LHCN-M2 (cell line): Measurements from ENCODE around the gene MTHFD1. TPM values are rescaled to one million over a fixed set of nuclear protein-coding genes. Genes with fewer than 3 reads are reported as not detected.
A peak's percentile ranks its signal among the peaks of the same experiment; 100 is the strongest.

ENCODE experiments used
- DNase-seq: peaks from one replicate; pipeline ENCODE4 v3.0.0-alpha.2; 2012; ENCODE audit warnings: low read depth
- total RNA-seq: library from RNA; depleted of rRNA; stranded (reverse); fragments of >200 nt; gene quantifications from 2 replicates; pipeline ENCODE4 v1.2.3, GENCODE V29; 2014

Gene MTHFD1
- total RNA-seq, 1 experiment from 2014 or later: 82.1 TPM

DNA sequence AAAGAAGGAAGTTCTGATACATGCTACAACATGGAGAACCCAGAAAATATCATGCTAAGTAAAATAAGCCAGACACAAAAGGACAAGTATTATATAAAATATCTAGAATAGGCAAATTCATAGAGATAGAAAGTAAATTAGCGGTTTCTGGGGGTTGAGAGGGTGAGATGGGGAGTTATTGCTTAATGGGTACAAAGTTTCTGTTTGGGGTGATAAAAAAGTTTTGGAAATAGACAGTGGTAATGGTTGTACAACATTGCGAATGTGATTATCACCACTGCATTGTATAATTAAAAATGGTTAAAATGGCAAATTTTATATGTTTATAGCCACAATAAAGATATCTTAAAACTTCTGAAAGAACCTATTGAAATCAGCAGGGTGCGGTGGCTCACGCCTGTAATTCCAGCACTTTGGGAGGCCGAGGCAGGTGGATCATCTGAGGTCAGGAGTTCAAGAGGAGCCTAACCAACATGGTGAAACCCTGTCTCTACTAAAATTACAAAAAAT, 100.5 kb downstream of the MTHFD1 start:
- no peak for DNase-seq

DNA sequence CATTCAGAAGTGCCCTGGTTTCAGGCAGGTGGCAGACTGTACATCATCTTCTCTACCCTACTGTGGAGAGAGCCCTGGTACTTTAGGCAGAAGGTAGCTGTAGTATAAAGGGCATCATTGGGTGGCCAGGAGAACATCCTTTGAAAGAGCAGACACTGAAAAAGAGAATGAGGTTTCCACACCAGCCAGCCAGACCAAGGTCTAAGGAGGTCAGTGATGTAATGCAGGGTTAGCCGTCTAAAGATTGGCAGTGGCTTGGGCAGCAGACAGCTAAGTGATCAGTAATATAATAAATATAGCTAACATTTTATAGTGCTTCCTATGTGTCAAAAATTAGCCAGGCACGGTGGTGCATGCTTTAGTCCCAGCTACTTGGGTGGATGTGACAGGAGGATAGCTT, 103.5 kb downstream of the MTHFD1 start:
- no peak for DNase-seq

- no peak for DNase-seq
Observed at GRCh38 chr14:64493455-64493854, 105.3 kb downstream of the MTHFD1 start.

- no peak for DNase-seq
Observed at GRCh38 chr14:64495252-64495651, 107.1 kb downstream of the MTHFD1 start.

GRCh38 chr14:64496764-64497163, 108.6 kb downstream of the MTHFD1 start:
- DNase-seq: no peak

DNA sequence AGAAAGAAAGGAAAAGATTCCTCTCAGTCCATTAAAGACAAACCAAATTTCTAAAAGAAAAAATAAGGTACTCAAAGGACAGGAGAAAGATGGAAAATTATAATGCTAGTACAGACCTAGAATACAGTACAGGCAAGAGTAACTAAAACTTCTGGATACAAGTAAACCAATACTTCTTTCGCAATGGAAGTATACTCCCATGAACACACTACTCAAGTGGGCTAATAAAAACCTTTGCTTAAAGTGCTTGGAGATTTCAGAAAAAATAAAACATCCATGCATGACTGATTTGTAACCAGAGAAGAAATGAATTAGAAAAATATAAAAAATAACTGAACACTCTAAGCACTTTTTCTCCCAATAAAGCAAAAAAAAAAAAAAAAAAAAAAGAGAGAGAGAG, 111.9 kb downstream of the MTHFD1 start:
- no peak for DNase-seq

GRCh38 chr14:64501411-64502171, 113.4 kb downstream of the MTHFD1 start:
- peak; percentile 84 for DNase-seq

DNA sequence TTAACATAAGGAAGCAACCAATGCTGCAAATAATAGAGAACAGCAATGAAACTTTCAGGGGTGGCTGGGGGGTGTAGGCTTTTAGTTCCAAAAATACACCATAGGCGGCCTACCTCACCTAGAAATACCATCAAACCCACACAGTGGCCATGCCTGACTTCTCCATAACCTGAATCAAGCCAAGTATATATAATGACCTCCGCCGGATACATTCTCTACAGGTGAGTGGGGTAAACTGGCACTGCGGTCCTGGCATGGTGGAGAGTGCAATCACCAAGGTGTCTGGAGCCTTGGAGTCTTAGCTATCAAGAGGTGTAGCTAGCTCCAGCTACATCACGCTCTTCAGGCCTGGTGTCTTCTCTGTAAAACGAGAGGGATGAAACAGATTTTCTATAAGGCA, 114.3 kb downstream of the MTHFD1 start:
- DNase-seq: no peak

GRCh38 chr14:64502887-64503433, 114.8 kb downstream of the MTHFD1 start:
- no peak for DNase-seq

- DNase-seq: peak; percentile 91
Observed at GRCh38 chr14:64503434-64504309, 115.5 kb downstream of the MTHFD1 start, which contains the start of gene ZBTB25. Gene ZBTB25 (minus strand): TSS chr14:64503838. CDS start chr14:64490533, 13,305 bp downstream.

DNA sequence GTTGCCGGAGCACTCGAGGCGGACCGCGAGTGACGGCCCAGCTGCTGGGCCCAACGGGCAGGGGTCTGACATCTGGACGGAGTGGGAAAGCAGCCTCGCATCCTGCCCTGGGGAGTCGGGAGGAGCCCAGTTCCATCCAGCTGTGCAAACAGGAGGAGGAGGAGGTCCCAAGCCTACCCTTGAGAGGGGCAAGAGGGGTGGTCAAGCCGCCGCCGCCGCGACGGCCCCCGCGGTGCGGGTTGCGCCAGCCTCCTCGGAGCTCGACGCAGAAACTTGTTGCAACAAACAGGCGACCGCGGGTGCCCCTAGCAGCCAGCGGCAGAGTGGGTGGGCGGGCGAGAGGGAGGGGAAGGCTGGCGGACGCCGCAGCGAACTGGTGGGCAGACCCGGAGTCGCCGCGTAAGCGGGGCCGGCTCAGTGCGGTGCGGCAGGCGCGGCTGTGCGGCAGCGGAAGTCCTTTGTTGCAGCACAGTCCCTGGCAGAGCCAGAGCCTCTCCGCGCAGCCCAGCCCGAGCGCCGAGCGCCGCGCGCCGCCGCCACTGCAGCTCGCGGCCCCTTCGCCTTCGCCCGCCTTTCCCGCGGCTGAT, 116.2 kb downstream of the MTHFD1 start, which contains the start of gene ZBTB1:
TSS of gene ZBTB1 (plus strand) at position 461 of the 587 bp plus-strand sequence. CDS start 16,735 bp downstream, outside the sequence.
- DNase-seq: peak; percentile 81

DNA sequence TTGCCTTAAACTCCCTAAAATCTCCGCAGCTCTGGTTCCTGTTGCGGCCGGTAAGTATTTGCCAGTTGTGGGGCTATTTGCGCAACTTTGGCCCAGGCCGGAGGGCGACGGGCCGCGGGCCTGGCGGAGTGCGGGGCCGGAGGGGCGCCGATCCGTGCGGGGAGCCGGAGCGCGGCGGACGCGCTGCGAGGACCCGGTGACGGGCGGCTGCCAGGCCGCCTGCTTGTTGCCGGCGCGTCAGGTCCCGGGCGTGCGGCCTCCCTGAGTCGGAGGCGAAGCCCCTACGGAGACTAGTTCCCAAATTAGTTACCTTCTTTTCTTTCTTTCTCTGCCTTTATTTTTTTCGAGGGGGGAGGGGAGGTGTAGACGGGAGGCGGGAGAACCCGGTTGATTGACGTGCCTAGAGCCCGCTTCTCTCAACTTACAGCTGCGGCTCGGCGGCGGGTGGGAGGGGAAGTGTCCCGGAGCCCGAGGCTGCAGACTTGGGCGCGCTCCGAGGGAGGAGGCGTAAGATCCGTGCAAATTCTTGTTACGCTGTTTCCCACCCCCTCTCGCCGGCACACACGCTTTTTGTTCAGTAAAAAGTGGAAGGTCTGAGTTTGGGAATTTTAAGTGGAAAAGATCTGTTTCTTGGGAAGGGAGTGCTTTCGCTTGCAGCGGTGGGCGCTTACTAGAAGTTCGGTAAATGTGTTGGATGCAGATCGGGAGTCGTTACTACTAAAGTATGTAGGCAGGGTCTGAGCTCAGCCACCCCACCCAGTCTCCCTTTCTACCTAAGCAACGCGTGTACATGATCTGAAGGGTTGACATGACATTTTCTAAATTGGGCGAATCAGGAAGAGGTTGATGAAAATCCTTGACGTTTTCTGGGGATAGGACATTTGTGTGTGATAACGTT, 117.0 kb downstream of the MTHFD1 start:
- peak; percentile 85 for DNase-seq

DNA sequence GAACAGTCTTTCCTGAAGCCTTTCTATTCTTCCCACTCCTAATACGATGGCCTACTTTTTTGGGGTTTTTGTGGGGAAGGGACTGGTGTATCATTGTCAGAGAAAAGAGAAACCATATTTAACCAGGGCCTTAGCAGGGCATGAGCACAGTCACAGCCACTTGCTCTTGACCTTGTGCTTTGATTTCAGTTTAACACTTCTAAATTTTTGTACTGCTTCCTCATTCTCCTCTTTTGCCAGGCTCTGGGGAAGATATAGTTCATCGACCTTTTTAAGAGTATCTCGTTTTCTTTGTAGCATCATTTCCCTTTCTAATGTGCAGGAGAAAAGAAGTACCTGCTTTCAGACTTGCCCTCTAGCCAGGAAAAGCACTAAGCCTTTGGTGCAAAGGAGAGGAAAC, 118.6 kb downstream of the MTHFD1 start:
- no peak for DNase-seq

- peak; percentile 53 for DNase-seq
Observed at GRCh38 chr14:64507376-64508156, 119.4 kb downstream of the MTHFD1 start.

GRCh38 chr14:64508215-64508776, 120.1 kb downstream of the MTHFD1 start:
- DNase-seq: no peak

GRCh38 chr14:64509036-64509435, 120.9 kb downstream of the MTHFD1 start:
- DNase-seq: no peak
